GM20431 (cell line): ENCODE measurements around the gene DOCK7.
"Not testable (repeated sequence)": the region's sequence is repeated elsewhere in the genome, so short reads cannot be mapped to it uniquely, and the experiment has no call there.

Experiments used
- in situ Hi-C: fragments of 300-500 bp; cut with MseI, MboI; formaldehyde crosslinking; loops from one replicate; pipeline ENCODE4 v1.15.0; 2020; ENCODE audit warnings: low sequenced_read_pairs; ENCODE audit not compliant: unreplicated experiment

DOCK7 gene

GRCh38 chr1:62628506-62628905 lies 59.7 kb downstream of the DOCK7 start:
- in situ Hi-C loops = no loop called here

GRCh38 chr1:62625415-62625814 lies 62.8 kb downstream of the DOCK7 start:
- in situ Hi-C loops = no loop called here

- in situ Hi-C loops = no loop called here
Observed at GRCh38 chr1:62621907-62622306, 66.3 kb downstream of the DOCK7 start.

GRCh38 chr1:62613890-62614289 lies 74.3 kb downstream of the DOCK7 start:
- in situ Hi-C loops = no loop called here

GRCh38 chr1:62613325-62613727 lies 74.9 kb downstream of the DOCK7 start:
- in situ Hi-C loops = no loop called here

GRCh38 chr1:62612770-62613169 lies 75.4 kb downstream of the DOCK7 start:
- in situ Hi-C loops = no loop called here

- in situ Hi-C loops = not testable (repeated sequence)
Observed at GRCh38 chr1:62610588-62610987, 77.6 kb downstream of the DOCK7 start.

GRCh38 chr1:62608905-62609304 lies 79.3 kb downstream of the DOCK7 start:
- in situ Hi-C loops = no loop called here

- in situ Hi-C loops = no loop called here
Observed at GRCh38 chr1:62601457-62601856, 86.7 kb downstream of the DOCK7 start.

GRCh38 chr1:62599044-62599443 lies 89.1 kb downstream of the DOCK7 start:
- in situ Hi-C loops = no loop called here

- in situ Hi-C loops = no loop called here
Observed at GRCh38 chr1:62597281-62597680, 90.9 kb downstream of the DOCK7 start, which contains the start of gene ANGPTL3. TSS of gene ANGPTL3 (plus strand) at chr1:62597520. CDS start at chr1:62597567, 47 bp downstream.

- in situ Hi-C loops = no loop called here
Observed at GRCh38 chr1:62595647-62596046, 92.5 kb downstream of the DOCK7 start.

- in situ Hi-C loops = no loop called here
Observed at GRCh38 chr1:62593825-62594394, 94.3 kb downstream of the DOCK7 start.

- in situ Hi-C loops = no loop called here
Observed at GRCh38 chr1:62590970-62591368, 97.2 kb downstream of the DOCK7 start.

- in situ Hi-C loops = no loop called here
Observed at GRCh38 chr1:62590255-62590969, 97.8 kb downstream of the DOCK7 start.

- in situ Hi-C loops = no loop called here
Observed at GRCh38 chr1:62589321-62589720, 98.9 kb downstream of the DOCK7 start.

- in situ Hi-C loops = no loop called here
Observed at GRCh38 chr1:62588000-62588399, 100.2 kb downstream of the DOCK7 start.

GRCh38 chr1:62585469-62586155 lies 102.6 kb downstream of the DOCK7 start:
- in situ Hi-C loops = no loop called here

- in situ Hi-C loops = no loop called here
Observed at GRCh38 chr1:62573675-62574074, 114.5 kb downstream of the DOCK7 start.

GRCh38 chr1:62572476-62572875 lies 115.7 kb downstream of the DOCK7 start:
- in situ Hi-C loops = no loop called here

- in situ Hi-C loops = not testable (repeated sequence)
Observed at GRCh38 chr1:62571517-62571916, 116.7 kb downstream of the DOCK7 start.
